Skeletal muscle cell (primary cell): ENCODE data around the gene AGAP4.
"Not testable (repeated sequence)": the region's sequence is repeated elsewhere in the genome, so short reads cannot be mapped to it uniquely, and the experiment has no call there.

Experiments
- DNase-seq: peaks from one replicate; pipeline ENCODE4 v3.0.0-alpha.2; 2010; ENCODE audit warnings: low read depth
- H3K4me3 ChIP-seq: 2 replicates; pipeline ENCODE4 v1.5.1; 2011; ENCODE audit warnings: low read depth, mild to moderate bottlenecking, control low read depth, low read length, moderate library complexity

The AGAP4 gene

DNA sequence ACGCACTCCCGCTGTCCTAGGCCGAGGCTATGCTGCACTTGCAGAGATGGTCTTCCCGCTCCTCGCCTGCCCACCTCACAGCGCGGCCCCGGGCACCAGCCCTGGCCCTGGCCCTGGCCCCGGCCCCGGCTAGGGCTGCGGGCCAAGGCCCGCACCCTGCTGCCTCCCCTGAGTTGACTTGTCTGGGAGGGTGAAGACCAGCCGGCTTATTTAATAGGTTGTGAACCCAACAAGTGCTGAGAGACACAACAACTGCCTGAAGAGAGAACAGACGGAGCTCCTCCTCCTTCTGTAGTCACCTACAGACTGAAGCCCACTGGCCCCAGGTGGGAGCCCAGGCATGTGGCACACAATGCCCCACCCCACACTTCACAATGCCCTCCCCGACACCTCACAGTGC lies at the start of gene AGAP4:
TSS of gene AGAP4 (minus strand) at position 101 of the 400 bp plus-strand sequence. CDS start 153 bp downstream, outside the sequence.
- DNase-seq, H3K4me3 ChIP-seq: not testable (repeated sequence)

DNA sequence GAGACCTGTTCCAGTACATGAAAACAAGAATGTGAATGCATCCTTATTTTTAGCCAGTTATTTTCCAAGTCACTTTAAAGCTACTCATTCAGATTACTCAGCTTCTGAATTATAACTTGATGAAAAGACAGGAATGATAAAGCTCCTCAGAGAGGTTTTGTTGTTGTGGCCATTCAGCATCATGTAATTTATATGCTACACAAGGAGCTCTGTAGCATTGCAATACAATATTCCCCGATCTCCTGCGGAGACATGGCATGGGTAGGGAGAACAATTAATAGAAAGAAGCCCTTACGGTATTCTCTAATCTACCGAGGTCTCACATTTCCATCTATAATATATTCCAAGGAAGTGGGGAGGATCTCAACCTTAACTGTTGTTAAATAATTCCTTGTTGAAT lies 43.4 kb upstream of the AGAP4 start:
- DNase-seq, H3K4me3 ChIP-seq: not testable (repeated sequence)

DNA sequence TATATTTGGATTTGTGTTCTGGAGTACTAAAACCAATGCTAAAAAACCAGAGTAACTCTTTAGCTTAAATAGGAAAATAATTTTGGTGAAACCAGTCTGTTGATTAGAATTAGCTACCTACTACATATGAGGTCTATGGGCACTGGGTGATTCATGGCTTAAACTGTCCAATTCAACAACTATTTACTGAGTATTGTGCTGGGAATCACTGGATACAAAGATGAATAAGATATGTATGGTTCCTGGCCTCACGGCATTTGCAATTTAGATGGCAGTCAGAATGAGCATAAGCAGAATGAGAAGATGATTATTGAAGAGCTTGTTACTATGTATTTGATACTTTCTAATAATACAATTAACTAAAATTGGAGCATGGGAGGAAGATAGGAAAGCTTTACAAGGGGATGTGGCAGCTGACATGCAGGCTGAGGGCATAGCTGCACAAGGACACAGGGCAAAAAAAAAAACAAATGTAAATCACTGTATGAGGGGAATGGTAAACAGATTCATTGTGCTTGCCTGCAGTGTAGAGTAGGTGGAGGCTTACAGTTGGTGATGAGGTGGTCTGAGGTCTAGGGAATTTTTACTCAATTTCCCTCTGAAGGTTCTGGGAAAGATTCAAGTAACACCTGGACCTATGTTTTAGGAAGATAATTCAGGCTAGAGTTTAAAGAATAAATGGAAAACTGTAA lies 42.4 kb upstream of the AGAP4 start:
- DNase-seq, H3K4me3 ChIP-seq: not testable (repeated sequence)

DNA sequence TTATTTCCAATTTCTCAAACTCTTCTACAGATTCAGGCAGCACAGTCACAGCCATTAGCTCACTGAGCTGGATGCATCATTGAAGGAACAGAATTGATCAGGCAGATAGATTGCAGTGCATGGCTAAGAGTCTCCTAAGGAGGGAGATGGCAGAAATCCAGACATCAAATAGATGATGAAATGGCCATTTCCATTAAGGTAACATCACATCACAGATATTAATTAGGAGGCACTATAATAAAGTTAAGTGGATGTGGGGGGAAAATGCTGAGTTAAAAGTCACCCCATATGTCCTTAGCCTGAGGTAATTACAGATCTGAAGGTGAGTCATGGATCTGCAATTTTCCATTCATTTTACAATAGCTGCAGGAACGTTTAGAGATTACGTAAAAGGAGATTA lies 35.6 kb upstream of the AGAP4 start:
- H3K4me3 ChIP-seq, DNase-seq: not testable (repeated sequence)

DNA sequence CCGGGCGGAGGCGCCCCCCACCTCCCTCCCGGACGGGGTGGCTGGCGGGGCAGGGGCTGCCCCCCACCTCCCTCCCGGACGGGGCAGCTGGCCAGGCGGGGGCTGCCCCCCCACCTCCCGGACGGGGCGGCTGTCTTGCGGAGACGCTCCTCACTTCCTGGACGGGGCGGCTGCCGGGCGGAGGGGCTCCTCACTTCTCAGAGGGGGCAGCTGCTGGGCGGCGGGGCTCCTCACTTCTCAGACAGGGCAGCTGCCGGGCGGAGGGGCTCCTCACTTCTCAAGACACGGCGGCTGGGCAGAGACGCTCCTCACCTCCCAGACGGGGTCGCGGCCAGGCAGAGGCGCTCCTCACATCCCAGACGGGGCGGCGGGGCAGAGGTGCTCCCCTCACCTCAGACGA lies 18.1 kb upstream of the AGAP4 start:
- DNase-seq, H3K4me3 ChIP-seq: not testable (repeated sequence)

DNA sequence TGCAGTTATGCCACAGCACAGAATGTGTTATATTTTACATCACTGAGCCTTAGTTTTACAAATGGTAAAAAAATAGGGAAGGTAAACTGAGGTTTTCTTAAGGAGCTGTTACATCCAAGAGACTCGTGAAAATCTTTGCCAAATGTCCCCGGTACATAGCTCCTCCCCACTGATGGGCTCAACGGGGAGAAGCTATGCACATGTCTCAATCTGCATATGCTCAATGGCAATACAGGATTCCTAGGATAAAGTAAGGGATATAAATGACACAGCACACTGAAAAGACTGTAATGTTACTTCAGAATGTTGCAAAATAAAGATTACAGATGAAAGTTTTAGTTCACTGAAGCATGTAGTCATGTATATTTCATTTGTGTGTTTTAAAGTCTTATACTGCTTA lies 17.0 kb upstream of the AGAP4 start:
- H3K4me3 ChIP-seq, DNase-seq: not testable (repeated sequence)

DNA sequence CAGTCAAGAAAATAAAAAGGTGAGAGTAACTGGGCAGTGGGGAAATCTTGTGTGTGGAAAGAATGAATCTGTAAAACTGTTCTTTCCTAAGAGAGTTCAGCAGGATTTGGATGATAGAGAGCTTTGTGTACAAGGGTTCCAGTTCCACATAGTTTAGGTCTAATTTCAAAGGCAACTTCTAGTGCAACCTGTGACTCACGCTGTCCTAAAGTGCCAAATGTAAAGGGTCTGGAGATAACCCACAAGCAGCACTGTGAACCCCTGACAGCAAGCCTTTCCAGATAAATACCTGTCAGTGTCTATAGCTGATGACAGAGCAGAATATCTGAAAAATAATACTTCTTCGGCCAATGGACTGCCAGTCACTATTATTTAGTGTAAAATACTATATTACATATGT lies 16.3 kb upstream of the AGAP4 start:
- DNase-seq, H3K4me3 ChIP-seq: not testable (repeated sequence)

DNA sequence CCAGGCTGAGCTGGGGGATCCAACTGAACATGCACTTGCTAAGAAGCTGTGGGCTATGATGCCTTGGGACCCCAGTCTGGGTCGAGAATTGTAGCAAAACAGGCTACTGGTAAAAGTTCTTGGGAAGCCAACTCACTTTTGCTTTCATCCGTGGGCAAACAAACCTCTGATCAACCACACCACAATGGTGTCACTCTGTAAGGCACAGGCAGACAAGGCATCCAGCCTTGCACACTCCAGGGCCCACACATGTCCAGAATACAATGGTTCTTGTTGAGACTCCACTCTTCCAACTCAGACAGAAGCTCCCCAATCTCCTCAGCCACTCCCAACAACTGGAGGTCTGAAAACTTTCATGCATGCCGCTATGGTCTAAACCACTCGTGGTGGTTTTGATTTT lies 10.6 kb upstream of the AGAP4 start:
- DNase-seq, H3K4me3 ChIP-seq: not testable (repeated sequence)

DNA sequence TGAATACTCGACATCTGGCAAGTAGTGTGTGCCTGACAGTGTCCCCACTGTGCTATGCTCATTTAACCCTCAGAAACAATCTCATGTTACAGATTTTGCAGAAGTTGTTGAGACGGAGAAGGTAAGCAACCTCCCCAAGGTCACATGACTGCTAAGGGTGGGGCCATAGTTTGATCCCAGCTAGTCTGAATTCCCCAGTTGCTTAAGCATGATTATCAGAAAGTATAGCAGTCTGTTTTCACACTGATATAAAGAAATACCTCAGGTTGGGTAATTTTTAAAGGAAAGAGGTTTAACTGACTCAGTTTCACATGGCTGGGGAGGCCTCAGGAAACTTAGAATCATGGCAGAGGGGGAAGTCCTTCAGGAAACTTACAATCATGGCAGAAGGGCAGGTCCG lies 1.2 kb upstream of the AGAP4 start:
- DNase-seq, H3K4me3 ChIP-seq: not testable (repeated sequence)

DNA sequence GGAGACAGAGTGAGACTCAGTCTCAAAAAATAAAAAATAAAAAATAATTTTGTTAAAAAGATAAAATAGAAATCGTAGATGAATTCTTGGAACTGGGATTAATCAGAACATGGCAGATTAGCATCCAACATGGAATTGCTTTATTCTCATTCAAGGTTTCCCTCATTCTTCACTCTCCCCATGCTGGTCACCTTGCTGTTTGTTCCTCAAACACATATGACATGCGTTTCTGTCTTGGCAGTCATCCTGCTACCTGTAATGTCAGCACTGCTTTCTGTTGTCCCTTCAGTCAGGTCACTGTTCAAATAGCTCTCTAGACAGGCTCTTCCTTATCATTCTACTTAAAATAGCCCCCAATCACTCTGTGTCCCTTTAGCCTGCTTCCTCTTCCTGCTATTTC lies 24.4 kb downstream of the AGAP4 start:
- DNase-seq, H3K4me3 ChIP-seq: not testable (repeated sequence)

DNA sequence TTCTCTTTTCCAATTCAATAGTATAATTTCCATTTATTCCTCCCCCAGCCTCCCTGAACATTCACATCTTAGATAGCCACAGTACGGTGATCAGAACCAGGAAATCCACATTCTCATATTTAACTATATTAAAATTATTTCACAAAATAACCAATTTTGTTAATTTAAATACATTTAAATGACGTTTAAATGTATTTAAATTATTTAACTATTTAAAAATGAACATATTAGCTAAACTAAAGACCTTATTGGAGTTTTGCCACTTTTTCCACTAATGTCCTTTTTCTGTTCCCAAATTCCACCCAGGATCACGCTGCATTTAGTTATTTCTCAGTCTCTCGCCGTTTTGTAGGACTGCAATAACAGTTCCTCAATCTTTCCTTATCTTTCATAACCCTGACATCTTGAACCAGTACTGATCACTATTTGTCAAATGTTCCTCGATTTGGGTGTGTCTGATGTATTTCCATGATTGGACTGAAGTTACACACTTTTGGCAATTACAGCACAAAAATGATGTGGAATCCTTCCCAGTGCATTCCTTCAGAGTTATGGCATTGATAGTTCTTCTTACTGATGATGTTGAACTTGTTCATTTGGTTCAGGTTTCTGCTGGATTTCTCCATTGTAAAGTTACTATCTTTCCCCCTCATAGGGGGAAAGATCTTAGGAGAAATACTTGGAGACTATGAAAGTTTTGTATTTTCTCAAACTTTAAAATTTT lies 27.0 kb downstream of the AGAP4 start:
- not testable (repeated sequence) for H3K4me3 ChIP-seq, DNase-seq

DNA sequence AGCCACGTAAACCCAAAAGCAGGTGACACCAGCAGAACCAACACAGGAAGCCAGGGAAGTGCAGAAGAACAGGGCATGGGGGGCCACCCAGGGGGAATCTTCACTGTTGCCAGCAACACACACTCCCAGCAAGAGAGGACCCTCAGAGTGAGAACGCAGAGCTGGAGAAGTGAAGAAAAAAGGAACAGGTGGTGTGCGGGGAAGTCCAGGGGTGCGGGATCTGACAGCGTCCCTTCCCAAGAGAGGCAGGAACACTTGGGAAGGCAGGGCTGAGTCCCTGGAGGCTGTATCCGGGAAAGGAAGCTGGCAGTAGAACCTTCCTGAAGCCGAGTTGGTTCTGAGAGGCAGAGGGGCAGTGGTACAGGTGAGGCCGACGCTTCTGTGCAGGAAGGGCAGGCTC lies 27.7 kb downstream of the AGAP4 start:
- no peak for DNase-seq
- H3K4me3 ChIP-seq: no peak overlapping the region

DNA sequence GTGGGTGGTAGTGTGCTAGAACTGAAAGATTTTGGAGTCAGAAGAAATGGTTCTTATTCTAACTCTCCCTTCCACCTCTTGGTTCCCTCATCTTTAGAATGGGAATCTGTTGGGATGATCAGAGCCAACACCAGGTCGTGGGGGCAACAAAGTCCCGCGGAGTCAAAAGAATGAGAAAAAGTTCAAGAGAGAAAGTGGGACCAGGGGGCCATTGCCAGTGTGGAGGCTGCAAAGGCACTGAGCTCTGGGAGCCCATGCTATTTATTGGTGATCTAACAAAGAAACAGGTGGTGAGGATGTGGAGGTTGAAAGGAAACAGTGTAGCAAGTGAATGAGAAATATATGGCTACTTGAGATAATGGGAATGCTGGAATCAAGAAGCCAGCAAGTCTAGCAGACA lies 29.4 kb downstream of the AGAP4 start:
- no peak for DNase-seq
- no peak overlapping the region for H3K4me3 ChIP-seq

DNA sequence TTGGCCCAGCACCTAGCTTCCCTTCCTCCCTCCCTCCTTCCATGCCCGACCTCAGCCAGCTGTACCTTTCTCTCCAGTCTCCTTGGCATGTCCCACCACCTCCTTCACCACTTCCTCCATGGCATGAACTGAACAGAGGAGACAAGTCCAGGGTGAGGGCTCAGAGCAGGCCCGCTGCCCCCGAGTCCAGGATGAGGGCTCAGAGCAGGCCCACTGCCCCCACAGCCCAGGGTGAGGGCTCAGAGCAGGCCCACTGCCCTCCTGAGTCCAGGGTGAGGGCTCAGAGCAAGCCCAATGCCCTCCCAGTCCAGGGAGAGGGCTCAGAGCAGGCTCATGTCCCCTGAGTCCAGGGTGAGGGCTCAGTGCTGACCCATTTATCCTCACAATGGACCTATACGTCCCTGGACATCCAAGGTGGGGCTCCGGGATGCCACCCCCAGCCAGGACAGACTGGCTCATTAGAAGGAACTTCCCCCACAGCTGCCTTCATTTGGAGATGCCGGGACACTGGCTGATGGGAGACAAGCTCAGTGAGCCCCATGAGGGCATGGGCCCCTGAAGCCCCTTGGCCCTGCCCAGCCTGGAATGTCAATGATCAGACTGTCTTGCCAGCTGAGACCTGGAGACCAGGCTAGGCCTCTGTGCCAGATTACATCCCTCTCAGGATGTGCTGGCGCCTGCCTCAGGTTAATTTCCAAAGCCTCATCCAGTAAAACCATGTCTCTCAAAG lies 30.0 kb downstream of the AGAP4 start:
- H3K4me3 ChIP-seq: no peak overlapping the region
- DNase-seq: no peak

DNA sequence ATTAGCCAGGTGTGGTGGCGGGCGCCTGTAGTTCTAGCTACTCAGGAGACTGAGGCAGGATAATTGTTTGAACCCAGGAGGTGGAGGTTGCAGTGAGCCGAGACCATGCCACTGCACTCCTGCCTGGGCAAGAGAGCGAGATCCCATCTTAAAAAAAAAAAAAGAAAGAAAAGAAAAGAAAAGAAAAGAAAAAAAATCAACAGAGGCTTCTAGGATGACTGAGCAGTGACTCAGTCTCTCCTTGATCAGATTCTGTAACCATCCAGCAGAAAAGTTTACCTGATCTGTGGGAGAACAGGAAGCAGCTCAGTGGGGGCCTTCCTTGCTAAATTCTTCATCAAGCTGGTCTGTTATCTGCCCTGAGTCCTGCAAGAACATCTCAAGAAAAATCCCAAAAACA lies 33.2 kb downstream of the AGAP4 start:
- H3K4me3 ChIP-seq, DNase-seq: not testable (repeated sequence)

DNA sequence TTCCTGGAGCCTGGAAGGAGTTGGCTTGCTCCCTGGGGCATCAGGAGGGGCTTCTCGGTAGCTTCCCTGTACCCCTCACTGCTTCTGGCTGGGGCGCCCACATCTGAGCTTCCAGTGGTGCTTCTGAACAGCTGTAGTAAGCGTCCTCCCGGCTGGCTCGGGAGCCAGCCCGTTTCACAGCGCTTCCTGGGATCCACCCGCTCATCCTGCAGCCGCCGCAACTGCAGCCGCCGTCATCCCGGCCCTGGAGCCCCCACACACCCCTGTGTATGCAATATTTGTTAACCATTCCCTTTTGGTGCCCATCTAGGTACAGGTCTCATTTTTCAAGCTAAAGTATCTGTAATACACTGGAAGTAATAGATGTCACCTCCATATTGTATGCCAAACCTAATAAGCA lies 34.3 kb downstream of the AGAP4 start:
- not testable (repeated sequence) for H3K4me3 ChIP-seq

DNA sequence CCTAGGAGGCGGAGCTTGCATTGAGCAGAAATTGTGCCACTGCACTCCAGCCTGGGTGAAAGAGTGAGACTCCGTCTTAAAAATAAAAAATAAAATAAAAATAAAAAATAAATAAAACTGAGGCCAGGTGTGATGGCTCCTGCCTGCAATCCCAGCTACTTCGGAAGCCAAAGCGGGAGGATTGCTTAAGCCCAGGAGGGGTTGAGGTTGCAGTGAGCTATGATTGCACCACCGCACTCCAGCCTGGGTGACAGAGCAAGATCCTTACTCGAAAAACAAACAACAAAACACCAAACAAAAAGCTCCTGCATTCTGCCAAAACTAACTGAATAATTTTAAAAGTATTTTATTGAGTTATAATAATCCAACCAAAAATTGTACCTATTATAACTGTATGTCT lies 36.2 kb downstream of the AGAP4 start:
- no peak for DNase-seq
- no peak overlapping the region for H3K4me3 ChIP-seq

More for the DNA sequence above, 34.3 kb downstream of the AGAP4 start:
- DNase-seq: not testable (repeated sequence)

DNA sequence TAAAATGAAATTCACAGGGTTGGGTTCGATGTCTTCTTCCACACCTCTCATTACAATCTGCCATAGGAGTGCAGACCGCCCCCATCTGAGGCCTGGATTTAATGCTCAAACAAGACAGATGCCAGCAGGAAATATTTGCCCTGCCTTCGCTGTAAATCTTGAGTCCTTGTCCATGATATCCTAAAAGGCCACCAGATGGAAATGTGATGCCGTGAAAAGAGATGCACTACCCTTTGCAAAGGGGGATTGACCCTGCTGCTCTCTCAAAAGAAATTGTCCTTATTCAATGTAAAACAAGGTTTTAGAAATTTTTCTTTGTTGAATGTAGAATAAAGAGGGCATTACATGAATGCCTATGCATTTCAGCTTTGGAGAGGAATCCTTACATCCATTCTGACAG lies 37.5 kb downstream of the AGAP4 start:
- no peak for DNase-seq
- H3K4me3 ChIP-seq: no peak overlapping the region

DNA sequence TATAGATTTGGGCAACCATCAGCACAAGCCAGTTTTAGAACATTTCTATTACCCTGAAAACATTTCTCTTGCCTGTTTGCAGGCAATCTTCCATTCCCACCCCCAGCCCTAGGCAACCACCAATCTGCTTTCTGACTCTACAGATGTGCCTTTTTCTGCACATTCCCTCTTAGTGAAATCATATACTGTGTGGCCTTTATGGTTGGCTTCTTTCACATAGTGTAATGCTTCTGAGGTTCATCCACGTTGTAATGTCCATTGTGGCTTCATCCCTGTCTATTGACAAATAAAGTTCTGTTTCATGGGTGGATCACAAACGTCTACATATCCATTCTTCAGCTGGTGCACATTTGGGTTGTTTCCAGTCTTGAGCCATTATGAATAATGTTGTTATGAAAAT lies 42.3 kb downstream of the AGAP4 start:
- not testable (repeated sequence) for DNase-seq, H3K4me3 ChIP-seq
